ENCODE data around the gene TBL1Y. TPM values are rescaled to one million over a fixed set of nuclear protein-coding genes. Genes with fewer than 3 reads are reported as not detected.
"Not testable (repeated sequence)": the region's sequence is repeated elsewhere in the genome, so short reads cannot be mapped to it uniquely, and the experiment has no call there.

The TBL1Y gene
- total and polyA plus RNA-seq, 10 of the 15 experiments (the other 5 are each of a cell fraction or from before 2014, with no cell fraction given): not detected

DNA sequence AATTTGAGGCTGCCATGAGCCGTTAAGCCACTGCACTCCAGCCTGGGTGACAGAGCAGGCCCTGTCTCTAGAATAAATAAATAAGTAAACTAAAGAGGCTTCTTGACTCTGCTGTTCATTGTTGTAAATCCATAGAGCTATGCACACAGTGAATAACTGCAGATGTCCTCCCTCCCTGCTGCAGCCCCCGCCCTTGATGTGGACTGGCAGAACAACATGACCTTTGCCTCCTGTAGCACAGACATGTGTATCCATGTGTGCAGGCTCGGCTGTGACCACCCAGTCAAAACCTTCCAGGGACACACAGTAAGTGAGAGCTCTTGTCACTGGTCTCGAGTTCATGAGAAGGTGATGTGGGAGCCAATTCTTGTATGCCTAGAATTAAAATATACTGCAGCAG is 170.1 kb downstream of the TBL1Y start:
- H3K36me3 ChIP-seq (ENCODE audit: control insufficient read depth in 2 of 2, insufficient read depth in 2 of 2, low read length in 1 of 2); DNase-seq (ENCODE audit: low read depth, low spot score); CTCF ChIA-PET; H3K27me3 ChIP-seq (replicated peaks in 1 of 2; ENCODE audit: control insufficient read depth in 2 of 2, insufficient read depth in 2 of 2, low read length in 1 of 2); in situ Hi-C loops (cut with MboI); H3K27ac ChIP-seq (ENCODE audit: control insufficient read depth, insufficient read depth); H3K4me1 ChIP-seq (ENCODE audit: control insufficient read depth, insufficient read depth, low read length); H3K4me3 ChIP-seq; POLR2A ChIA-PET; H3K9me3 ChIP-seq (replicated peaks; ENCODE audit: control insufficient read depth, insufficient read depth, low read length); H3K9ac ChIP-seq (ENCODE audit: control insufficient read depth, insufficient read depth, low read length); intact Hi-C loops (cut with micrococcal nuclease; ENCODE audit: unreplicated experiment); H3K79me2 ChIP-seq (ENCODE audit: control insufficient read depth, insufficient read depth, low read length); ATAC-seq; H4K20me1 ChIP-seq (ENCODE audit: control insufficient read depth, insufficient read depth); H2AFZ ChIP-seq (ENCODE audit: control insufficient read depth, low read depth, low read length); H3K4me2 ChIP-seq (ENCODE audit: control insufficient read depth, insufficient read depth); FAIRE-seq; SMC1A ChIA-PET (ENCODE audit: uncharacterized antibody, unreplicated experiment); RAD21 ChIA-PET (ENCODE audit: unreplicated experiment); BruUV-seq (replicated peaks): not testable (repeated sequence)
- WGBS (ENCODE audit: insufficient coverage, insufficient replicate concordance, low lambda C conversion rate, missing lambda C conversion rate): no CpG with 5 or more reads among the region's 4 CpGs

DNA sequence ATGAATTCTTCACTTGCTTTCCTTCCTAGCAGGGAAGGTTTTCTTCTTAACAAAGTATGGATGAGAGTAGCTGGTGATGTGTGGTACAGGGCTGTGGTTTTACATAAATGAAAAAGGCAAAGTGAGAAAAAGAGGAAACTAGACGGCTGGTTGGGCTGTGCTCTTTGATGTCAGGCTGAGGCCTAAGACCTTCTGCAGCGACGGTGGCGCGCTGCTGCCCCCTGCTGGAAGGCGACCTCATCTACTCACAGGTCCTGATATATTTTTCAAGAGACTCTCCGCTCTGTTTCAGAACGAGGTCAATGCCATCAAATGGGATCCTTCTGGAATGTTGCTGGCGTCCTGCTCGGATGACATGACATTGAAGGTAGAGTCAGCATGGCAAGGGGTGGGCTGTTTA is 175.1 kb downstream of the TBL1Y start:
- H3K9me3 ChIP-seq (replicated peaks; ENCODE audit: control insufficient read depth, insufficient read depth, low read length): no peaks in the 10 kb centered on the region
- FAIRE-seq: no peak
- TF ChIP-seq CBFB (IDR thresholded peaks at IDR 0.05; ENCODE audit: low read depth): no peak
- no peak for TF ChIP-seq SRF (IDR thresholded peaks at IDR 0.05; ENCODE audit: low read depth in 2 of 2, low read length in 2 of 2)
- TF ChIP-seq POLR2A (IDR thresholded peaks at IDR 0.05; ENCODE audit: low read depth, low read length): no peak
- TF ChIP-seq FOXM1 (IDR thresholded peaks at IDR 0.05; ENCODE audit: low read depth, low read length): no peak
- TF ChIP-seq, protein P1, sequence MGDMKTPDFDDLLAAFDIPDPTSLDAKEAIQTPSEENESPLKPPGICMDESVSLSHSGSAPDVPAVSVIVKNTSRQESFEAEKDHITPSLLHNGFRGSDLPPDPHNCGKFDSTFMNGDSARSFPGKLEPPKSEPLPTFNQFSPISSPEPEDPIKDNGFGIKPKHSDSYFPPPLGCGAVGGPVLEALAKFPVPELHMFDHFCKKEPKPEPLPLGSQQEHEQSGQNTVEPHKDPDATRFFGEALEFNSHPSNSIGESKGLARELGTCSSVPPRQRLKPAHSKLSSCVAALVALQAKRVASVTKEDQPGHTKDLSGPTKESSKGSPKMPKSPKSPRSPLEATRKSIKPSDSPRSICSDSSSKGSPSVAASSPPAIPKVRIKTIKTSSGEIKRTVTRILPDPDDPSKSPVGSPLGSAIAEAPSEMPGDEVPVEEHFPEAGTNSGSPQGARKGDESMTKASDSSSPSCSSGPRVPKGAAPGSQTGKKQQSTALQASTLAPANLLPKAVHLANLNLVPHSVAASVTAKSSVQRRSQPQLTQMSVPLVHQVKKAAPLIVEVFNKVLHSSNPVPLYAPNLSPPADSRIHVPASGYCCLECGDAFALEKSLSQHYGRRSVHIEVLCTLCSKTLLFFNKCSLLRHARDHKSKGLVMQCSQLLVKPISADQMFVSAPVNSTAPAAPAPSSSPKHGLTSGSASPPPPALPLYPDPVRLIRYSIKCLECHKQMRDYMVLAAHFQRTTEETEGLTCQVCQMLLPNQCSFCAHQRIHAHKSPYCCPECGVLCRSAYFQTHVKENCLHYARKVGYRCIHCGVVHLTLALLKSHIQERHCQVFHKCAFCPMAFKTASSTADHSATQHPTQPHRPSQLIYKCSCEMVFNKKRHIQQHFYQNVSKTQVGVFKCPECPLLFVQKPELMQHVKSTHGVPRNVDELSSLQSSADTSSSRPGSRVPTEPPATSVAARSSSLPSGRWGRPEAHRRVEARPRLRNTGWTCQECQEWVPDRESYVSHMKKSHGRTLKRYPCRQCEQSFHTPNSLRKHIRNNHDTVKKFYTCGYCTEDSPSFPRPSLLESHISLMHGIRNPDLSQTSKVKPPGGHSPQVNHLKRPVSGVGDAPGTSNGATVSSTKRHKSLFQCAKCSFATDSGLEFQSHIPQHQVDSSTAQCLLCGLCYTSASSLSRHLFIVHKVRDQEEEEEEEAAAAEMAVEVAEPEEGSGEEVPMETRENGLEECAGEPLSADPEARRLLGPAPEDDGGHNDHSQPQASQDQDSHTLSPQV (IDR thresholded peaks at IDR 0.05): no peak
- TF ChIP-seq HDAC2 (IDR thresholded peaks at IDR 0.05): no peak
- TF ChIP-seq STAT1 (conservative IDR thresholded peaks at IDR 0.05): no peak
- TF ChIP-seq SP1 (IDR thresholded peaks at IDR 0.05; ENCODE audit: low read depth, low read length): no peak
- TF ChIP-seq CHD2 (IDR thresholded peaks at IDR 0.05; ENCODE audit: borderline replicate concordance, low read depth, low read length): no peak
- no peak for TF ChIP-seq YY1 (IDR thresholded peaks at IDR 0.05; ENCODE audit: low read depth, low read length)
- TF ChIP-seq SUPT20H (IDR thresholded peaks at IDR 0.05; ENCODE audit: borderline replicate concordance, control insufficient read depth, low read depth, low read length): no peak
- TF ChIP-seq RCOR1 (conservative IDR thresholded peaks at IDR 0.05; ENCODE audit: low read depth, low read length): no peak
- TF ChIP-seq, protein P2, sequence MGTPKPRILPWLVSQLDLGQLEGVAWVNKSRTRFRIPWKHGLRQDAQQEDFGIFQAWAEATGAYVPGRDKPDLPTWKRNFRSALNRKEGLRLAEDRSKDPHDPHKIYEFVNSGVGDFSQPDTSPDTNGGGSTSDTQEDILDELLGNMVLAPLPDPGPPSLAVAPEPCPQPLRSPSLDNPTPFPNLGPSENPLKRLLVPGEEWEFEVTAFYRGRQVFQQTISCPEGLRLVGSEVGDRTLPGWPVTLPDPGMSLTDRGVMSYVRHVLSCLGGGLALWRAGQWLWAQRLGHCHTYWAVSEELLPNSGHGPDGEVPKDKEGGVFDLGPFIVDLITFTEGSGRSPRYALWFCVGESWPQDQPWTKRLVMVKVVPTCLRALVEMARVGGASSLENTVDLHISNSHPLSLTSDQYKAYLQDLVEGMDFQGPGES (IDR thresholded peaks at IDR 0.05): no peak
- no peak for TF ChIP-seq KDM1A (IDR thresholded peaks at IDR 0.05; ENCODE audit: borderline replicate concordance)

More for the DNA sequence above, 175.1 kb downstream of the TBL1Y start:
- no peak overlapping the region for H3K4me3 ChIP-seq
- no CpG with 5 or more reads among the region's 10 CpGs for WGBS (ENCODE audit: insufficient coverage, insufficient replicate concordance, low lambda C conversion rate, missing lambda C conversion rate)
- RAD21 ChIA-PET (ENCODE audit: unreplicated experiment): no interaction called here
- CTCF ChIA-PET: no interaction called here
- H3K4me2 ChIP-seq (ENCODE audit: control insufficient read depth, insufficient read depth): no peak overlapping the region
- ATAC-seq (no peak), DNase-seq (ENCODE audit: low read depth, low spot score) (no peak)
- H3K27me3 ChIP-seq (replicated peaks in 1 of 2; ENCODE audit: control insufficient read depth in 2 of 2, insufficient read depth in 2 of 2, low read length in 1 of 2): no peaks in the 10 kb centered on the region
- POLR2A ChIA-PET: no interaction called here
- no peaks in the 10 kb centered on the region for H3K36me3 ChIP-seq (ENCODE audit: control insufficient read depth in 2 of 2, insufficient read depth in 2 of 2, low read length in 1 of 2)
- H3K9ac ChIP-seq (ENCODE audit: control insufficient read depth, insufficient read depth, low read length): no peak overlapping the region
- BruUV-seq (replicated peaks): no TSS peak
- H3K79me2 ChIP-seq (ENCODE audit: control insufficient read depth, insufficient read depth, low read length): no peaks in the 10 kb centered on the region
- no peak overlapping the region for H3K27ac ChIP-seq (ENCODE audit: control insufficient read depth, insufficient read depth)
- H2AFZ ChIP-seq (ENCODE audit: control insufficient read depth, low read depth, low read length): no peak overlapping the region
- H3K4me1 ChIP-seq (ENCODE audit: control insufficient read depth, insufficient read depth, low read length): no peaks in the 10 kb centered on the region
- no peaks in the 10 kb centered on the region for H4K20me1 ChIP-seq (ENCODE audit: control insufficient read depth, insufficient read depth)
- intact Hi-C loops (cut with micrococcal nuclease; ENCODE audit: unreplicated experiment) (no loop called here), in situ Hi-C loops (cut with MboI) (no loop called here)
- SMC1A ChIA-PET (ENCODE audit: uncharacterized antibody, unreplicated experiment): no interaction called here

All from GM12878 (cell line).